ENCODE results near the gene SAMMSON. TPM values are rescaled to one million over a fixed set of nuclear protein-coding genes. Genes with fewer than 3 reads are reported as not detected.

The SAMMSON gene
- total and polyA plus RNA-seq, 2 of the 4 experiments (the other 2 are of a cell fraction): not detected

- Histone ChIP-seq H3K9ac (ENCODE audit: low read depth, low read length) (no peak overlapping the region), H3K23ac (ENCODE audit: low read depth, low read length) (no peak overlapping the region), H4K91ac (ENCODE audit: insufficient read depth, low read depth, low read length) (no peak overlapping the region), H4K8ac (ENCODE audit: low read depth in 2 of 2, low read length in 2 of 2) (no peak overlapping the region), H2AFZ (replicated peaks; ENCODE audit: low read length, poor library complexity) (no peak overlapping the region), H3K14ac (replicated peaks; ENCODE audit: low read depth, low read length) (no peak overlapping the region), H2AK9ac (replicated peaks; ENCODE audit: low read depth, low read length, poor library complexity) (no peak overlapping the region), H3K9me3 (ENCODE audit: control insufficient read depth, insufficient read depth, low read length) (no peaks in the 10 kb centered on the region), H3K36me3 (ENCODE audit: control insufficient read depth, insufficient read depth, low read length) (no peaks in the 10 kb centered on the region), H2BK120ac (ENCODE audit: low read depth, low read length) (no peak overlapping the region), H3K9me1 (ENCODE audit: insufficient read depth, low read length) (no peaks in the 10 kb centered on the region), H3K4me1 (ENCODE audit: control insufficient read depth, insufficient read depth, low read length) (peaks cover 5% of the 10 kb centered on the region), H3K4ac (ENCODE audit: low read depth, low read length) (no peak overlapping the region), H2AK5ac (ENCODE audit: low read depth, low read length) (no peak overlapping the region), H3K18ac (ENCODE audit: low read depth, low read length) (no peak overlapping the region), H3K79me1 (ENCODE audit: low read depth in 1 of 2, low read length in 2 of 2) (no peaks in the 10 kb centered on the region), H3K4me3 (ENCODE audit: insufficient read depth, low read depth, low read length) (no peak overlapping the region), H3K4me2 (ENCODE audit: low read depth, low read length) (no peak overlapping the region), H2BK5ac (ENCODE audit: low read depth, low read length, poor library complexity, severe bottlenecking) (no peak overlapping the region), H3K27me3 (ENCODE audit: control insufficient read depth, insufficient read depth, low read length) (no peaks in the 10 kb centered on the region; the same call in none of the 2 replicates), H3K27ac (ENCODE audit: insufficient read depth, low read length) (no peak overlapping the region), H2BK20ac (ENCODE audit: low read depth, low read length) (no peak overlapping the region), H3K56ac (ENCODE audit: extremely low read depth, insufficient read depth, low read length) (no peak overlapping the region), H2BK15ac (ENCODE audit: low read depth, low read length) (no peak overlapping the region), H4K5ac (ENCODE audit: low read depth, low read length) (no peak overlapping the region), H4K20me1 (ENCODE audit: insufficient read depth, low read length) (no peaks in the 10 kb centered on the region)
- ATAC-seq (ENCODE audit: low read depth) (no peak), DNase-seq (no peak)
- ChIA-PET CTCF (interaction anchor here (1.7 kb wide), 1 partner anchor 19 kb away, joined by 3 read pairs; no protein-coding TSS in a partner anchor), POLR2A (ENCODE audit: unreplicated experiment) (no interaction called here)
- in situ Hi-C loops (cut with MboI; ENCODE audit: low sequenced_read_pairs) (no loop called here), intact Hi-C loops (cut with micrococcal nuclease) (no loop called here), dilution Hi-C loops (cut with HindIII; ENCODE audit: low sequenced_read_pairs, unreplicated experiment) (no loop called here)
- no CpG with 5 or more reads among the region's 4 CpGs for WGBS, 2 experiments (ENCODE audit: extremely low coverage in 2 of 2, insufficient read length in 1 of 2)
- TF ChIP-seq BHLHE40 (IDR thresholded peaks at IDR 0.05; ENCODE audit: low read depth, low read length): no peak
- no peak for TF ChIP-seq RFX5 (IDR thresholded peaks at IDR 0.05; ENCODE audit: low read depth, low read length)
- no peak for TF ChIP-seq CTCF (conservative IDR thresholded peaks at IDR 0.05; ENCODE audit: low read depth, low read length)
- no peak for TF ChIP-seq FOS (IDR thresholded peaks at IDR 0.05; ENCODE audit: low read depth, low read length)
- BruUV-seq (replicated peaks): no TSS peak
These were observed 5.8 kb upstream of the SAMMSON start for GRCh38 chr3:69993757-69994156.
